ENCODE measurements around the gene TIAM2. TPM values are rescaled to one million over a fixed set of nuclear protein-coding genes. Genes with fewer than 3 reads are reported as not detected.

The TIAM2 gene
- total RNA-seq, 1 experiment from 2014 or later = 12.9 TPM

- DNase-seq = no peak
- Mint-ChIP-seq H3K27me3 (ENCODE audit: unreplicated experiment) (no peaks in the 10 kb centered on the region), H3K4me3 (ENCODE audit: low read depth, unreplicated experiment) (no peak overlapping the region), H3K27ac (ENCODE audit: unreplicated experiment) (no peak overlapping the region), H3K9me3 (ENCODE audit: low read depth, unreplicated experiment) (peaks cover 4% of the 10 kb centered on the region), H3K36me3 (ENCODE audit: insufficient read depth, unreplicated experiment) (no peaks in the 10 kb centered on the region), H3K4me1 (ENCODE audit: low read depth, unreplicated experiment) (peaks cover 17% of the 10 kb centered on the region)
- intact Hi-C loops (cut with micrococcal nuclease; ENCODE audit: unreplicated experiment) = no loop called here
- CTCF ChIA-PET = no interaction called here
- TF ChIP-seq CTCF (IDR thresholded peaks at IDR 0.05; ENCODE audit: unreplicated experiment) = no peak
- no TSS peak for BruUV-seq (replicated peaks)
Measured at GRCh38 chr6:155162682-155163081, 167.6 kb downstream of the TIAM2 start.

- CTCF ChIA-PET = no interaction called here
- DNase-seq = no peak
- BruUV-seq (replicated peaks) = no TSS peak
- Mint-ChIP-seq H3K36me3 (ENCODE audit: insufficient read depth, unreplicated experiment) (no peaks in the 10 kb centered on the region), H3K4me1 (ENCODE audit: low read depth, unreplicated experiment) (peaks cover 14% of the 10 kb centered on the region), H3K27ac (ENCODE audit: unreplicated experiment) (no peak overlapping the region), H3K4me3 (ENCODE audit: low read depth, unreplicated experiment) (no peak overlapping the region), H3K27me3 (ENCODE audit: unreplicated experiment) (no peaks in the 10 kb centered on the region), H3K9me3 (ENCODE audit: low read depth, unreplicated experiment) (peaks cover 4% of the 10 kb centered on the region)
- intact Hi-C loops (cut with micrococcal nuclease; ENCODE audit: unreplicated experiment) = no loop called here
- TF ChIP-seq CTCF (IDR thresholded peaks at IDR 0.05; ENCODE audit: unreplicated experiment) = no peak
Measured at GRCh38 chr6:155163601-155164000, 168.5 kb downstream of the TIAM2 start.

- intact Hi-C loops (cut with micrococcal nuclease; ENCODE audit: unreplicated experiment) = no loop called here
- TF ChIP-seq CTCF (IDR thresholded peaks at IDR 0.05; ENCODE audit: unreplicated experiment) = no peak
- H3K27ac Mint-ChIP-seq (ENCODE audit: unreplicated experiment) = no peak overlapping the region
- H3K36me3 Mint-ChIP-seq (ENCODE audit: insufficient read depth, unreplicated experiment) = no peaks in the 10 kb centered on the region
- H3K27me3 Mint-ChIP-seq (ENCODE audit: unreplicated experiment) = no peaks in the 10 kb centered on the region
- peaks cover 14% of the 10 kb centered on the region for H3K4me1 Mint-ChIP-seq (ENCODE audit: low read depth, unreplicated experiment)
- no TSS peak for BruUV-seq (replicated peaks)
- CTCF ChIA-PET = interaction anchor here (1.0 kb wide), 1 partner anchor 79 kb away, joined by 3 read pairs; no protein-coding TSS in a partner anchor
- no peak overlapping the region for H3K4me3 Mint-ChIP-seq (ENCODE audit: low read depth, unreplicated experiment)
- no peak for DNase-seq
- H3K9me3 Mint-ChIP-seq (ENCODE audit: low read depth, unreplicated experiment) = no peaks in the 10 kb centered on the region
Measured at GRCh38 chr6:155165029-155165710, 170.1 kb downstream of the TIAM2 start.

GRCh38 chr6:155170519-155170918 lies 175.4 kb downstream of the TIAM2 start:
- CTCF ChIA-PET = interaction anchor here (1.1 to 1.4 kb wide), 2 partner anchors 86 to 213 kb away, joined by 3 to 4 read pairs; no protein-coding TSS in a partner anchor
- H3K4me3 Mint-ChIP-seq (ENCODE audit: low read depth, unreplicated experiment) = no peak overlapping the region
- no TSS peak for BruUV-seq (replicated peaks)
- no peak for DNase-seq
- H3K4me1 Mint-ChIP-seq (ENCODE audit: low read depth, unreplicated experiment) = peaks cover 31% of the 10 kb centered on the region
- H3K9me3 Mint-ChIP-seq (ENCODE audit: low read depth, unreplicated experiment) = no peaks in the 10 kb centered on the region
- peaks cover 8% of the 10 kb centered on the region for H3K36me3 Mint-ChIP-seq (ENCODE audit: insufficient read depth, unreplicated experiment)
- H3K27me3 Mint-ChIP-seq (ENCODE audit: unreplicated experiment) = no peaks in the 10 kb centered on the region
- intact Hi-C loops (cut with micrococcal nuclease; ENCODE audit: unreplicated experiment) = loop anchor here (5.0 to 10.0 kb wide), 2 partner anchors 173 to 206 kb away; partner anchors contain the start of gene TIAM2
- peak overlapping the region; percentile 95 for H3K27ac Mint-ChIP-seq (ENCODE audit: unreplicated experiment)
- no peak for TF ChIP-seq CTCF (IDR thresholded peaks at IDR 0.05; ENCODE audit: unreplicated experiment)

Data from Calu3 (cell line).